ENCODE data around the gene NBPF1. TPM values are rescaled to one million over a fixed set of nuclear protein-coding genes. Genes with fewer than 3 reads are reported as not detected.
A peak's percentile ranks its signal among the peaks of the same experiment; 100 is the strongest.
"Not testable (repeated sequence)": the region's sequence is repeated elsewhere in the genome, so short reads cannot be mapped to it uniquely, and the experiment has no call there.

NBPF1 gene
- total and polyA plus RNA-seq, 9 of the 15 experiments (the other 6 are each of a cell fraction or from before 2014, with no cell fraction given) = 5.2 to 42.6 (median 24.1) TPM

- POLR2A ChIA-PET = interaction anchor here (0.9 to 2.1 kb wide), 6 partner anchors 9 to 342 kb away, joined by 3 to 7 read pairs (median 4); no protein-coding TSS in a partner anchor
- H3K4me2 ChIP-seq (ENCODE audit: insufficient read depth, low read length); FAIRE-seq; H3K9ac ChIP-seq (ENCODE audit: insufficient read depth in 1 of 2, low read depth in 2 of 2, low read length in 2 of 2); H3K9me3 ChIP-seq (replicated peaks; ENCODE audit: control insufficient read depth, insufficient read depth, low read depth, low read length); ATAC-seq; H2AFZ ChIP-seq (ENCODE audit: low read depth, low read length); H4K20me1 ChIP-seq (replicated peaks; ENCODE audit: control insufficient read depth, insufficient read depth, low read length); CTCF ChIA-PET (ENCODE audit: low intra/inter-chr PET ratio); BruUV-seq (replicated peaks); H3K27ac ChIP-seq (ENCODE audit: extremely low read depth, low read depth, low read length); H3K79me2 ChIP-seq (ENCODE audit: control insufficient read depth, insufficient read depth, low read length); H3K27me3 ChIP-seq (ENCODE audit: control insufficient read depth in 2 of 2, insufficient read depth in 2 of 2, low read length in 2 of 2); H3K9me1 ChIP-seq (ENCODE audit: control insufficient read depth, insufficient read depth, low read length); DNase-seq (ENCODE audit: extremely low read depth in 1 of 4, low spot score in 3 of 4); H3K4me3 ChIP-seq: not testable (repeated sequence)
- TF ChIP-seq SP2 (IDR thresholded peaks at IDR 0.05; ENCODE audit: extremely low read depth, low read depth, low read length, poor library complexity, severe bottlenecking) = peak; percentile 16
- intact Hi-C loops (cut with micrococcal nuclease) = loop anchor here (5.0 kb wide), 2 partner anchors 92 to 167 kb away; partner anchors contain the start of gene NECAP2
- 66% methylated on average over 4 of the region's 4 CpGs for WGBS (ENCODE audit: insufficient coverage, low coverage, missing lambda C conversion rate)
- H3K36me3 ChIP-seq (ENCODE audit: control insufficient read depth, insufficient read depth, low read length) = peaks cover 25% of the 10 kb centered on the region; the same call in 1 of the 3 replicates
- in situ Hi-C loops (cut with MboI) = loop anchor here (5.0 to 25.0 kb wide), 4 partner anchors 42 to 303 kb away; partner anchors contain the start of genes CROCC and RNU1-1
- peaks cover 21 to 26% of the 10 kb centered on the region in 2 experiments for H3K4me1 ChIP-seq (replicated peaks in 1 of 2; ENCODE audit: control insufficient read depth in 2 of 2, insufficient read depth in 2 of 2, low read length in 2 of 2)
Observed at GRCh38 chr1:16609761-16610160, 3.6 kb downstream of the NBPF1 start.

- H4K20me1 ChIP-seq (replicated peaks; ENCODE audit: control insufficient read depth, insufficient read depth, low read length) = no peaks in the 10 kb centered on the region; the same call in 1 of the 2 replicates
- H3K9me3 ChIP-seq (replicated peaks; ENCODE audit: control insufficient read depth, insufficient read depth, low read depth, low read length) = no peaks in the 10 kb centered on the region
- H2AFZ ChIP-seq (ENCODE audit: low read depth, low read length) = no peak overlapping the region
- FAIRE-seq (no peak), DNase-seq (ENCODE audit: extremely low read depth in 1 of 4, low spot score in 3 of 4) (no peak), ATAC-seq (no peak)
- H3K9me1 ChIP-seq (ENCODE audit: control insufficient read depth, insufficient read depth, low read length) = no peaks in the 10 kb centered on the region
- WGBS (ENCODE audit: insufficient coverage, low coverage, missing lambda C conversion rate) = 71% methylated on average over 9 of the region's 9 CpGs
- no peak overlapping the region for H3K9ac ChIP-seq (ENCODE audit: insufficient read depth in 1 of 2, low read depth in 2 of 2, low read length in 2 of 2)
- in situ Hi-C loops (cut with MboI) = loop anchor here (5.0 to 25.0 kb wide), 3 partner anchors 42 to 303 kb away; partner anchors contain the start of genes CROCC and RNU1-1
- H3K27ac ChIP-seq (ENCODE audit: extremely low read depth, low read depth, low read length) = no peak overlapping the region
- CTCF ChIA-PET (ENCODE audit: low intra/inter-chr PET ratio) = no interaction called here
- BruUV-seq (replicated peaks) = no TSS peak
- POLR2A ChIA-PET = interaction anchor here (0.6 to 2.1 kb wide), 10 partner anchors 8 to 675 kb away, joined by 3 to 7 read pairs (median 3); no protein-coding TSS in a partner anchor
- no peak overlapping the region for H3K4me3 ChIP-seq
- peaks cover 25% of the 10 kb centered on the region; the same call in 1 of the 3 replicates for H3K36me3 ChIP-seq (ENCODE audit: control insufficient read depth, insufficient read depth, low read length)
- H3K4me2 ChIP-seq (ENCODE audit: insufficient read depth, low read length) = no peak overlapping the region
- peaks cover 13 to 19% of the 10 kb centered on the region in 2 experiments for H3K4me1 ChIP-seq (replicated peaks in 1 of 2; ENCODE audit: control insufficient read depth in 2 of 2, insufficient read depth in 2 of 2, low read length in 2 of 2)
- no peaks in the 10 kb centered on the region for H3K27me3 ChIP-seq (ENCODE audit: control insufficient read depth in 2 of 2, insufficient read depth in 2 of 2, low read length in 2 of 2)
- peaks cover 8% of the 10 kb centered on the region; the same call in 2 of the 3 replicates for H3K79me2 ChIP-seq (ENCODE audit: control insufficient read depth, insufficient read depth, low read length)
- intact Hi-C loops (cut with micrococcal nuclease) = no loop called here
- TF ChIP-seq ZNF232 (CRISPR knock-in tag; IDR thresholded peaks at IDR 0.05) (no peak), POLR3G (IDR thresholded peaks at IDR 0.05; ENCODE audit: extremely low read depth, insufficient read length, insufficient replicate concordance) (no peak), BRCA1 (IDR thresholded peaks at IDR 0.05) (no peak), BRCA1 (CRISPR knock-in tag; IDR thresholded peaks at IDR 0.05) (no peak), BCL6 (CRISPR knock-in tag; IDR thresholded peaks at IDR 0.05) (no peak), ZNF512 (tag; IDR thresholded peaks at IDR 0.05) (no peak), FOXK1 (CRISPR knock-in tag; IDR thresholded peaks at IDR 0.05; ENCODE audit: borderline replicate concordance) (no peak), FOXO4 (CRISPR knock-in tag; IDR thresholded peaks at IDR 0.05) (0 out of 2 replicates have a peak, but pooled peaks have one; percentile 46), BCOR (IDR thresholded peaks at IDR 0.05) (no peak), ZSCAN32 (CRISPR knock-in tag; IDR thresholded peaks at IDR 0.05) (0 out of 2 replicates have a peak, but pooled peaks have one; percentile 14)
Observed at GRCh38 chr1:16608838-16609560, 4.4 kb downstream of the NBPF1 start.
